Measurements from ENCODE around the gene DGKI. TPM values are rescaled to one million over a fixed set of nuclear protein-coding genes. Genes with fewer than 3 reads are reported as not detected.

Gene DGKI
- polyA plus RNA-seq, 4 donors = 0.35 to 0.54 TPM; not detected in 2

- DNase-seq (no peak), FAIRE-seq (no peak)
- H3K4me3 ChIP-seq (ENCODE audit: low read depth in 1 of 3, low read length in 3 of 3) = no peak overlapping the region
- H3K36me3 ChIP-seq (ENCODE audit: control insufficient read depth in 3 of 3, insufficient read depth in 2 of 3, low read depth in 1 of 3, low read length in 3 of 3) = no peaks in the 10 kb centered on the region
- no peaks in the 10 kb centered on the region for H3K4me1 ChIP-seq (ENCODE audit: control insufficient read depth in 3 of 3, insufficient read depth in 2 of 3, low read depth in 1 of 3, low read length in 2 of 3)
- H3K9me3 ChIP-seq (ENCODE audit: control insufficient read depth in 2 of 2, insufficient read depth in 1 of 2, low read depth in 1 of 2, low read length in 1 of 2) = peaks cover 0 to 26% of the 10 kb centered on the region in 2 donors
- H3K27ac ChIP-seq (ENCODE audit: low read depth in 1 of 3, low read length in 2 of 3) = no peak overlapping the region
- no peaks in the 10 kb centered on the region for H3K27me3 ChIP-seq (ENCODE audit: control insufficient read depth in 3 of 3, insufficient read depth in 3 of 3, low read length in 3 of 3)
- WGBS, 3 donors = 91 to 94% (median 91%) methylated on average over 6 of the region's 6 CpGs
Measured at GRCh38 chr7:137363683-137364082, 483.1 kb downstream of the DGKI start.

GRCh38 chr7:137360087-137360679 lies 486.6 kb downstream of the DGKI start:
- no peaks in the 10 kb centered on the region for H3K27me3 ChIP-seq (ENCODE audit: control insufficient read depth in 3 of 3, insufficient read depth in 3 of 3, low read length in 3 of 3)
- DNase-seq (no peak), FAIRE-seq (no peak)
- peaks cover 0 to 30% of the 10 kb centered on the region in 2 donors for H3K9me3 ChIP-seq (ENCODE audit: control insufficient read depth in 2 of 2, insufficient read depth in 1 of 2, low read depth in 1 of 2, low read length in 1 of 2)
- no peak overlapping the region for H3K4me3 ChIP-seq (ENCODE audit: low read depth in 1 of 3, low read length in 3 of 3)
- H3K27ac ChIP-seq (ENCODE audit: low read depth in 1 of 3, low read length in 2 of 3) = no peak overlapping the region
- H3K36me3 ChIP-seq (ENCODE audit: control insufficient read depth in 3 of 3, insufficient read depth in 2 of 3, low read depth in 1 of 3, low read length in 3 of 3) = no peaks in the 10 kb centered on the region
- H3K4me1 ChIP-seq (ENCODE audit: control insufficient read depth in 3 of 3, insufficient read depth in 2 of 3, low read depth in 1 of 3, low read length in 2 of 3) = no peaks in the 10 kb centered on the region
- WGBS, 3 donors = 47 to 78% (median 50%) methylated on average over 1 of the region's 1 CpG

- Histone ChIP-seq H3K4me1 (ENCODE audit: control insufficient read depth in 3 of 3, insufficient read depth in 2 of 3, low read depth in 1 of 3, low read length in 2 of 3) (no peaks in the 10 kb centered on the region), H3K36me3 (ENCODE audit: control insufficient read depth in 3 of 3, insufficient read depth in 2 of 3, low read depth in 1 of 3, low read length in 3 of 3) (no peaks in the 10 kb centered on the region), H3K4me3 (ENCODE audit: low read depth in 1 of 3, low read length in 3 of 3) (no peak overlapping the region), H3K27me3 (ENCODE audit: control insufficient read depth in 3 of 3, insufficient read depth in 3 of 3, low read length in 3 of 3) (no peaks in the 10 kb centered on the region), H3K9me3 (ENCODE audit: control insufficient read depth in 2 of 2, insufficient read depth in 1 of 2, low read depth in 1 of 2, low read length in 1 of 2) (peaks cover 0 to 8% of the 10 kb centered on the region in 2 donors), H3K27ac (ENCODE audit: low read depth in 1 of 3, low read length in 2 of 3) (no peak overlapping the region)
- DNase-seq (no peak), FAIRE-seq (no peak)
Measured at GRCh38 chr7:137354961-137355360, 491.8 kb downstream of the DGKI start.

GRCh38 chr7:137354396-137354795 lies 492.4 kb downstream of the DGKI start:
- Histone ChIP-seq H3K27ac (ENCODE audit: low read depth in 1 of 3, low read length in 2 of 3) (no peak overlapping the region), H3K4me3 (ENCODE audit: low read depth in 1 of 3, low read length in 3 of 3) (no peak overlapping the region), H3K9me3 (ENCODE audit: control insufficient read depth in 2 of 2, insufficient read depth in 1 of 2, low read depth in 1 of 2, low read length in 1 of 2) (peaks cover 0 to 6% of the 10 kb centered on the region in 2 donors), H3K4me1 (ENCODE audit: control insufficient read depth in 3 of 3, insufficient read depth in 2 of 3, low read depth in 1 of 3, low read length in 2 of 3) (no peaks in the 10 kb centered on the region), H3K36me3 (ENCODE audit: control insufficient read depth in 3 of 3, insufficient read depth in 2 of 3, low read depth in 1 of 3, low read length in 3 of 3) (no peaks in the 10 kb centered on the region), H3K27me3 (ENCODE audit: control insufficient read depth in 3 of 3, insufficient read depth in 3 of 3, low read length in 3 of 3) (no peaks in the 10 kb centered on the region)
- 60 to 77% (median 67%) methylated on average over 5 of the region's 5 CpGs for WGBS, 3 donors
- DNase-seq (no peak), FAIRE-seq (no peak)

- no peak overlapping the region for H3K27ac ChIP-seq (ENCODE audit: low read depth in 1 of 3, low read length in 2 of 3)
- H3K4me1 ChIP-seq (ENCODE audit: control insufficient read depth in 3 of 3, insufficient read depth in 2 of 3, low read depth in 1 of 3, low read length in 2 of 3) = no peaks in the 10 kb centered on the region
- DNase-seq (no peak), FAIRE-seq (no peak)
- no peaks in the 10 kb centered on the region for H3K27me3 ChIP-seq (ENCODE audit: control insufficient read depth in 3 of 3, insufficient read depth in 3 of 3, low read length in 3 of 3)
- 26 to 47% (median 34%) methylated on average over 2 of the region's 2 CpGs for WGBS, 3 donors
- no peak overlapping the region for H3K4me3 ChIP-seq (ENCODE audit: low read depth in 1 of 3, low read length in 3 of 3)
- H3K36me3 ChIP-seq (ENCODE audit: control insufficient read depth in 3 of 3, insufficient read depth in 2 of 3, low read depth in 1 of 3, low read length in 3 of 3) = no peaks in the 10 kb centered on the region
- H3K9me3 ChIP-seq (ENCODE audit: control insufficient read depth in 2 of 2, insufficient read depth in 1 of 2, low read depth in 1 of 2, low read length in 1 of 2) = no peaks in the 10 kb centered on the region
Measured at GRCh38 chr7:137351941-137352340, 494.8 kb downstream of the DGKI start.

GRCh38 chr7:137345799-137346449 lies 500.9 kb downstream of the DGKI start:
- no peak for FAIRE-seq
- Histone ChIP-seq H3K36me3 (ENCODE audit: control insufficient read depth in 3 of 3, insufficient read depth in 2 of 3, low read depth in 1 of 3, low read length in 3 of 3) (no peaks in the 10 kb centered on the region), H3K4me1 (ENCODE audit: control insufficient read depth in 3 of 3, insufficient read depth in 2 of 3, low read depth in 1 of 3, low read length in 2 of 3) (no peaks in the 10 kb centered on the region), H3K27ac (ENCODE audit: low read depth in 1 of 3, low read length in 2 of 3) (no peak overlapping the region), H3K4me3 (ENCODE audit: low read depth in 1 of 3, low read length in 3 of 3) (no peak overlapping the region), H3K27me3 (ENCODE audit: control insufficient read depth in 3 of 3, insufficient read depth in 3 of 3, low read length in 3 of 3) (no peaks in the 10 kb centered on the region), H3K9me3 (ENCODE audit: control insufficient read depth in 2 of 2, insufficient read depth in 1 of 2, low read depth in 1 of 2, low read length in 1 of 2) (no peaks in the 10 kb centered on the region)
- DNase-seq = no peak
- 65 to 71% (median 67%) methylated on average over 6 of the region's 6 CpGs for WGBS, 3 donors

GRCh38 chr7:137343281-137343841 lies 503.4 kb downstream of the DGKI start, which contains the start of gene PTN:
Gene PTN (minus strand): TSS chr7:137343733. CDS start chr7:137254973, 88,760 bp downstream.
- Histone ChIP-seq H3K36me3 (ENCODE audit: control insufficient read depth in 3 of 3, insufficient read depth in 2 of 3, low read depth in 1 of 3, low read length in 3 of 3) (no peaks in the 10 kb centered on the region), H3K27ac (ENCODE audit: low read depth in 1 of 3, low read length in 2 of 3) (peak within 1 kb of the TSS in 1 of 3 donors; percentile 45), H3K9me3 (ENCODE audit: control insufficient read depth in 2 of 2, insufficient read depth in 1 of 2, low read depth in 1 of 2, low read length in 1 of 2) (no peaks in the 10 kb centered on the region), H3K4me3 (ENCODE audit: low read depth in 1 of 3, low read length in 3 of 3) (peak within 1 kb of the TSS in 1 of 3 donors; percentile 44), H3K4me1 (ENCODE audit: control insufficient read depth in 3 of 3, insufficient read depth in 2 of 3, low read depth in 1 of 3, low read length in 2 of 3) (no peaks in the 10 kb centered on the region), H3K27me3 (ENCODE audit: control insufficient read depth in 3 of 3, insufficient read depth in 3 of 3, low read length in 3 of 3) (no peaks in the 10 kb centered on the region)
- FAIRE-seq = no peak
- 2 to 12% (median 11%) methylated on average over 23 of the region's 23 CpGs for WGBS, 3 donors
- DNase-seq = peak in 1 of 2 donors; percentile 33

GRCh38 chr7:137342828-137343261 lies 503.9 kb downstream of the DGKI start:
- Histone ChIP-seq H3K36me3 (ENCODE audit: control insufficient read depth in 3 of 3, insufficient read depth in 2 of 3, low read depth in 1 of 3, low read length in 3 of 3) (no peaks in the 10 kb centered on the region), H3K4me1 (ENCODE audit: control insufficient read depth in 3 of 3, insufficient read depth in 2 of 3, low read depth in 1 of 3, low read length in 2 of 3) (no peaks in the 10 kb centered on the region), H3K4me3 (ENCODE audit: low read depth in 1 of 3, low read length in 3 of 3) (peak overlapping the region in 1 of 3 donors; percentile 44), H3K9me3 (ENCODE audit: control insufficient read depth in 2 of 2, insufficient read depth in 1 of 2, low read depth in 1 of 2, low read length in 1 of 2) (no peaks in the 10 kb centered on the region), H3K27me3 (ENCODE audit: control insufficient read depth in 3 of 3, insufficient read depth in 3 of 3, low read length in 3 of 3) (no peaks in the 10 kb centered on the region), H3K27ac (ENCODE audit: low read depth in 1 of 3, low read length in 2 of 3) (peak overlapping the region in 1 of 3 donors; percentile 45)
- 8 to 19% (median 15%) methylated on average over 5 of the region's 5 CpGs for WGBS, 3 donors
- DNase-seq (peak in 1 of 2 donors; percentile 2), FAIRE-seq (no peak)
